ENCODE data around the gene RBP3. TPM values are rescaled to one million over a fixed set of nuclear protein-coding genes. Genes with fewer than 3 reads are reported as not detected.

RBP3 gene
- total and polyA plus RNA-seq, 4 donors, result not detected

DNA sequence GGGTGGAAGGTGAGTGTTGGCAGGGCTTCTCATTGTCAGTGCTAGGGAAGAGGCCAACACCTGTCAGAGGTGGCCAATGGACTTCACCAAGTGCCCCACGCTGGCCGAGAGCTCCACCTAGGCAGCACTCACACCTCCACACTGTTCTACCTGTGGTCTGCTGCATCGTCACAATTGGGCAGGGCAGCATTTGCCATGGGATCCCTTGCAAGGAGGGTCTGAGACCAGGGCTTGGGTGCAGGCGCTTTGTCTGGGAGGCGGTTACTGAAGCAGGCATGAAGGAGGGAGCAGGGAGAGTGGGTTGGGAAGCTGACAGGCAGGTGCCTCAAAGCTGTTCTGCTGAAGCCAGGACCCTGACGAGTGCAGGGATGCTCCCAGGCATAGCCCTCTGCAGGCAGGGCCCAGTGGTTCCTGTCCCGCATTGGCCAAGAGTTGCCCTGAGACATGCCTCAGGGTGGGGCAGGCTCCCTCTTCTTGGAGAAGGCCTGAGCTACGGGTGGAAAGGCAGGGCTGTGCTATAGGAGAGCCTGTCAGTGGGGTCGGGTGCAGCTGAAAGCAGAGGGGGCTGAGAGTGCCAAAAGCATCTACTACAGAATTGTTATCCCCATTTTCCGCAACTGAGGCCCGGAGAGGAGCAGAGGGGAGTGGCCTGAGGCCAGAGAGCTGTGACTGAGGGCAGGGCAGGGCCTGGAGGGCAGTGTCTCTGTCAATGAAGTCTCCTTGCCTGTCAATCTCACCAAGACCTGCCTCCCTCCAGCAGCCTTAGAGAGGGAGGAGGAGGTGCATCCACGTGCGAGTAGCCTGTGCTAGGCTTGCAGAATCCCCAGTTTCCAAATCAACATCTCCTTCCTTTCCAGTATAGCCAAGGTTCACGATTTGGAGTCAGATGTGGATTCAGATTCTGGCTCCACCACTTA lies 4.0 kb downstream of the RBP3 start:
- Histone ChIP-seq H3K27me3 (ENCODE audit: control insufficient read depth in 4 of 4, insufficient read depth in 4 of 4, low read length in 3 of 4) (no peaks in the 10 kb centered on the region), H3K27ac (ENCODE audit: low read depth in 1 of 2, low read length in 2 of 2) (no peak overlapping the region), H3K9me3 (ENCODE audit: control insufficient read depth in 4 of 4, low read length in 3 of 4) (no peaks in the 10 kb centered on the region), H3K4me1 (ENCODE audit: control insufficient read depth in 4 of 4, insufficient read depth in 4 of 4, low read length in 3 of 4) (no peaks in the 10 kb centered on the region), H3K4me3 (ENCODE audit: low read depth in 1 of 3, low read length in 3 of 3) (no peak overlapping the region), H3K9ac (ENCODE audit: low read depth in 1 of 2, low read length in 2 of 2) (no peak overlapping the region), H3K36me3 (ENCODE audit: control insufficient read depth in 4 of 4, insufficient read depth in 3 of 4, low read depth in 1 of 4, low read length in 3 of 4) (no peaks in the 10 kb centered on the region)
- 87% methylated on average over 14 of the region's 14 CpGs for WGBS
- no peak for DNase-seq (ENCODE audit: low spot score)
- TF ChIP-seq TAF1 (conservative IDR thresholded peaks at IDR 0.05), result no peak
- TF ChIP-seq HNF4A (conservative IDR thresholded peaks at IDR 0.05), result no peak
- TF ChIP-seq ZBTB33 (IDR thresholded peaks at IDR 0.05), result no peak
- no peak for TF ChIP-seq EGR1 (IDR thresholded peaks at IDR 0.05; ENCODE audit: low read depth in 2 of 2)
- TF ChIP-seq RXRA (IDR thresholded peaks at IDR 0.05), result no peak
- no peak for TF ChIP-seq JUND (IDR thresholded peaks at IDR 0.05)
- TF ChIP-seq GABPA (IDR thresholded peaks at IDR 0.05 in 1 of 2, conservative IDR thresholded peaks at IDR 0.05 in 1 of 2), result no peak
- no peak for TF ChIP-seq RAD21 (IDR thresholded peaks at IDR 0.05)
- TF ChIP-seq ATF3 (IDR thresholded peaks at IDR 0.05), result no peak
- TF ChIP-seq, protein P1, sequence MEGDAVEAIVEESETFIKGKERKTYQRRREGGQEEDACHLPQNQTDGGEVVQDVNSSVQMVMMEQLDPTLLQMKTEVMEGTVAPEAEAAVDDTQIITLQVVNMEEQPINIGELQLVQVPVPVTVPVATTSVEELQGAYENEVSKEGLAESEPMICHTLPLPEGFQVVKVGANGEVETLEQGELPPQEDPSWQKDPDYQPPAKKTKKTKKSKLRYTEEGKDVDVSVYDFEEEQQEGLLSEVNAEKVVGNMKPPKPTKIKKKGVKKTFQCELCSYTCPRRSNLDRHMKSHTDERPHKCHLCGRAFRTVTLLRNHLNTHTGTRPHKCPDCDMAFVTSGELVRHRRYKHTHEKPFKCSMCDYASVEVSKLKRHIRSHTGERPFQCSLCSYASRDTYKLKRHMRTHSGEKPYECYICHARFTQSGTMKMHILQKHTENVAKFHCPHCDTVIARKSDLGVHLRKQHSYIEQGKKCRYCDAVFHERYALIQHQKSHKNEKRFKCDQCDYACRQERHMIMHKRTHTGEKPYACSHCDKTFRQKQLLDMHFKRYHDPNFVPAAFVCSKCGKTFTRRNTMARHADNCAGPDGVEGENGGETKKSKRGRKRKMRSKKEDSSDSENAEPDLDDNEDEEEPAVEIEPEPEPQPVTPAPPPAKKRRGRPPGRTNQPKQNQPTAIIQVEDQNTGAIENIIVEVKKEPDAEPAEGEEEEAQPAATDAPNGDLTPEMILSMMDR (IDR thresholded peaks at IDR 0.05; ENCODE audit: low read depth, low read length, missing input control), result no peak
- TF ChIP-seq FOXA2 (IDR thresholded peaks at IDR 0.05), result no peak
- TF ChIP-seq NR2F2 (IDR thresholded peaks at IDR 0.05), result no peak

- no peaks in the 10 kb centered on the region for H3K27me3 ChIP-seq (ENCODE audit: control insufficient read depth in 4 of 4, insufficient read depth in 4 of 4, low read length in 3 of 4)
- H3K4me3 ChIP-seq (ENCODE audit: low read depth in 1 of 3, low read length in 3 of 3), result no peak overlapping the region
- H3K27ac ChIP-seq (ENCODE audit: low read depth in 1 of 2, low read length in 2 of 2), result no peak overlapping the region
- no peak for DNase-seq (ENCODE audit: low spot score)
- H3K9me3 ChIP-seq (ENCODE audit: control insufficient read depth in 4 of 4, low read length in 3 of 4), result no peaks in the 10 kb centered on the region
- no peaks in the 10 kb centered on the region for H3K36me3 ChIP-seq (ENCODE audit: control insufficient read depth in 4 of 4, insufficient read depth in 3 of 4, low read depth in 1 of 4, low read length in 3 of 4)
- WGBS, result 88% methylated on average over 6 of the region's 6 CpGs
- TF ChIP-seq FOXA1 (IDR thresholded peaks at IDR 0.05) (no peak), NR2F2 (IDR thresholded peaks at IDR 0.05) (no peak), ZBTB33 (IDR thresholded peaks at IDR 0.05) (no peak), ATF3 (IDR thresholded peaks at IDR 0.05) (no peak), HNF4A (conservative IDR thresholded peaks at IDR 0.05) (no peak), SP1 (IDR thresholded peaks at IDR 0.05) (no peak), RXRA (IDR thresholded peaks at IDR 0.05) (no peak)
- TF ChIP-seq, protein P2, sequence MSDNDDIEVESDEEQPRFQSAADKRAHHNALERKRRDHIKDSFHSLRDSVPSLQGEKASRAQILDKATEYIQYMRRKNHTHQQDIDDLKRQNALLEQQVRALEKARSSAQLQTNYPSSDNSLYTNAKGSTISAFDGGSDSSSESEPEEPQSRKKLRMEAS (IDR thresholded peaks at IDR 0.05), result no peak
- H3K4me1 ChIP-seq (ENCODE audit: control insufficient read depth in 4 of 4, insufficient read depth in 4 of 4, low read length in 3 of 4), result no peaks in the 10 kb centered on the region
- no peak overlapping the region for H3K9ac ChIP-seq (ENCODE audit: low read depth in 1 of 2, low read length in 2 of 2)
These were observed 5.2 kb downstream of the RBP3 start for GRCh38 chr10:47353351-47353750.
